Endodermal cell (in vitro differentiated cells): ENCODE measurements around the gene C17orf50. TPM values are rescaled to one million over a fixed set of nuclear protein-coding genes. Genes with fewer than 3 reads are reported as not detected.

Experiments
- DNase-seq: peaks from one replicate; pipeline ENCODE4 v3.0.0-alpha.2; 2017
- H3K27ac ChIP-seq: 2 replicates; pipeline ENCODE4 v1.5.1; 2013; ENCODE audit warnings: mild to moderate bottlenecking, low read depth, low read length, moderate library complexity
- H3K27me3 ChIP-seq: 2 replicates; pipeline ENCODE4 v1.6.1; 2013; ENCODE audit warnings: mild to moderate bottlenecking, low read length, moderate library complexity; ENCODE audit not compliant: insufficient read depth, control insufficient read depth, poor library complexity, severe bottlenecking
- H3K36me3 ChIP-seq: 2 replicates; pipeline ENCODE4 v1.7.0; 2013; ENCODE audit warnings: mild to moderate bottlenecking, low read length, moderate library complexity; ENCODE audit not compliant: control insufficient read depth, insufficient read depth
- H3K4me1 ChIP-seq: one replicate; pipeline ENCODE4 v1.7.0; 2013; ENCODE audit warnings: low read length; ENCODE audit not compliant: control insufficient read depth, insufficient read depth
- H3K4me3 ChIP-seq: 2 replicates; pipeline ENCODE4 v1.5.1; 2013; ENCODE audit warnings: mild to moderate bottlenecking, low read length, moderate library complexity
- H3K9ac ChIP-seq: 2 replicates; pipeline ENCODE4 v1.6.1; 2013; ENCODE audit warnings: mild to moderate bottlenecking, low read length, moderate library complexity; ENCODE audit not compliant: poor library complexity, severe bottlenecking; ENCODE audit errors: extremely low read depth
- H3K9me3 ChIP-seq: 2 replicates; pipeline ENCODE4 v1.6.1; 2013; ENCODE audit warnings: mild to moderate bottlenecking, low read length, moderate library complexity; ENCODE audit not compliant: control insufficient read depth
- H3K27ac Mint-ChIP-seq: 2 replicates; pipeline ENCODE4 v1.8.0; 2020; ENCODE audit warnings: mixed read lengths
- H3K27me3 Mint-ChIP-seq: 2 replicates; pipeline ENCODE4 v1.8.0; 2021; ENCODE audit warnings: mild to moderate bottlenecking, mixed read lengths; ENCODE audit not compliant: insufficient read depth
- H3K36me3 Mint-ChIP-seq: 2 replicates; pipeline ENCODE4 v1.8.0; 2020; ENCODE audit warnings: low read depth, mixed read lengths
- H3K4me1 Mint-ChIP-seq: 2 replicates; pipeline ENCODE4 v1.8.0; 2020; ENCODE audit warnings: mixed read lengths
- H3K4me3 Mint-ChIP-seq: 2 replicates; pipeline ENCODE4 v1.8.0; 2020; ENCODE audit warnings: mild to moderate bottlenecking, moderate library complexity, mixed read lengths
- H3K9me3 Mint-ChIP-seq: 2 replicates; pipeline ENCODE4 v1.8.0; 2020; ENCODE audit warnings: mild to moderate bottlenecking, mixed read lengths
- WGBS, 2 experiments: methylation state at CpG; one replicate each; pipeline versions ENCODE4 v1.1.5 to v1.1.7; 2013; ENCODE audit warnings: missing lambda C conversion rate in 2 of 2, mixed read lengths in 1 of 2; ENCODE audit not compliant: insufficient coverage in 1 of 2, insufficient read length in 1 of 2; 5-methylcytosine and 5-hydroxymethylcytosine counted together
- total RNA-seq, 2 donors: library from RNA; stranded (reverse); fragmentation: NEBNext Ultra II Directional in 1 of 2; extraction: Animal tissue kit (Norgen Biotek cat#: 25700) in 1 of 2; gene quantifications; 2 replicates in 1 of 2; 3 replicates in 1 of 2; pipeline ENCODE4 v1.2.1, GENCODE V29; 2021
- TF ChIP-seq, protein P1 (sequence below): fragments of 200-600 bp; sonication (generic); conservative IDR thresholded peaks from 2 replicates; pipeline ENCODE4 v1.5.0; 2021; ENCODE audit warnings: antibody characterized with exemption, mild to moderate bottlenecking

C17orf50 gene
- total RNA-seq, 2 donors from 2014 or later: not detected

DNA sequence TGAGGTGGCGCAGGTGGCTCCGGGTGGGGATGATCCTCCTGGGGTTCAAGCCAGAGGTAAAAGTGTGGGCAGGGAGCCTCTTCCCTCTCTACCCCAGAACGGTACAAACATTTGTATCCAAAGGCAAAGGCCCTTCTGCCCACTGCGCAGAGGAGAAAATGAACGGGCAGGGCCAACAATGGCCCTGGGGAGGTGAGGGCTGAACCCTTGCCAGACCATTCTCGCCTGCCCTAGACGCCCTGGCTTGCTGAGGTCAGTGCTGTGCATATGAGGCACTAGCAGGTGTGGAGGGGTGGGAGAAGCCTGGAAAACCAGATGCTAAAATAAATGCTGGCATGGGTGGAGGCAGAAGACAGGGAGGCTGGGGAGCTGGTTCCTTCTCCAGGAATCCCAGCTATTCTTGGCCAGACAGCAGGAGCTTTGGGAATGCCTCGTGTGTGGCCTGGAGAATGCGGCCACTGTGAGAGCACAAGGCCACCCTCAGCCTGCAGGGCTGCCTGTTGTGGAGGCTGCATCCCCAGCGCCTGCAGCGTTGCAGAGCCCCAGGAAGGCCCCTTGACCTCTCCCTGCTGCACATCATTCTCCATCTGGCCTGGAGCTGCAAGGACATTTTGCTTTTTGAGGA is 4.5 kb downstream of the C17orf50 start:
- H3K4me1 ChIP-seq: no peaks in the 10 kb centered on the region
- H3K27me3 ChIP-seq: no peaks in the 10 kb centered on the region
- H3K27ac ChIP-seq: peak overlapping the region; percentile 82
- Mint-ChIP-seq H3K4me3 (peak overlapping the region; percentile 68), H3K4me1 (peaks cover 6% of the 10 kb centered on the region), H3K36me3 (no peaks in the 10 kb centered on the region), H3K27me3 (peaks cover 36% of the 10 kb centered on the region), H3K27ac (no peak overlapping the region), H3K9me3 (no peaks in the 10 kb centered on the region)
- TF ChIP-seq, protein P1, sequence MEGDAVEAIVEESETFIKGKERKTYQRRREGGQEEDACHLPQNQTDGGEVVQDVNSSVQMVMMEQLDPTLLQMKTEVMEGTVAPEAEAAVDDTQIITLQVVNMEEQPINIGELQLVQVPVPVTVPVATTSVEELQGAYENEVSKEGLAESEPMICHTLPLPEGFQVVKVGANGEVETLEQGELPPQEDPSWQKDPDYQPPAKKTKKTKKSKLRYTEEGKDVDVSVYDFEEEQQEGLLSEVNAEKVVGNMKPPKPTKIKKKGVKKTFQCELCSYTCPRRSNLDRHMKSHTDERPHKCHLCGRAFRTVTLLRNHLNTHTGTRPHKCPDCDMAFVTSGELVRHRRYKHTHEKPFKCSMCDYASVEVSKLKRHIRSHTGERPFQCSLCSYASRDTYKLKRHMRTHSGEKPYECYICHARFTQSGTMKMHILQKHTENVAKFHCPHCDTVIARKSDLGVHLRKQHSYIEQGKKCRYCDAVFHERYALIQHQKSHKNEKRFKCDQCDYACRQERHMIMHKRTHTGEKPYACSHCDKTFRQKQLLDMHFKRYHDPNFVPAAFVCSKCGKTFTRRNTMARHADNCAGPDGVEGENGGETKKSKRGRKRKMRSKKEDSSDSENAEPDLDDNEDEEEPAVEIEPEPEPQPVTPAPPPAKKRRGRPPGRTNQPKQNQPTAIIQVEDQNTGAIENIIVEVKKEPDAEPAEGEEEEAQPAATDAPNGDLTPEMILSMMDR: no peak
- no peak for DNase-seq
- no peaks in the 10 kb centered on the region for H3K36me3 ChIP-seq
- WGBS, 2 experiments: 74 to 92% methylated on average over 6 to 11 of the region's 11 CpGs
- H3K9ac ChIP-seq: no peak overlapping the region
- no peaks in the 10 kb centered on the region for H3K9me3 ChIP-seq
- no peak overlapping the region for H3K4me3 ChIP-seq

DNA sequence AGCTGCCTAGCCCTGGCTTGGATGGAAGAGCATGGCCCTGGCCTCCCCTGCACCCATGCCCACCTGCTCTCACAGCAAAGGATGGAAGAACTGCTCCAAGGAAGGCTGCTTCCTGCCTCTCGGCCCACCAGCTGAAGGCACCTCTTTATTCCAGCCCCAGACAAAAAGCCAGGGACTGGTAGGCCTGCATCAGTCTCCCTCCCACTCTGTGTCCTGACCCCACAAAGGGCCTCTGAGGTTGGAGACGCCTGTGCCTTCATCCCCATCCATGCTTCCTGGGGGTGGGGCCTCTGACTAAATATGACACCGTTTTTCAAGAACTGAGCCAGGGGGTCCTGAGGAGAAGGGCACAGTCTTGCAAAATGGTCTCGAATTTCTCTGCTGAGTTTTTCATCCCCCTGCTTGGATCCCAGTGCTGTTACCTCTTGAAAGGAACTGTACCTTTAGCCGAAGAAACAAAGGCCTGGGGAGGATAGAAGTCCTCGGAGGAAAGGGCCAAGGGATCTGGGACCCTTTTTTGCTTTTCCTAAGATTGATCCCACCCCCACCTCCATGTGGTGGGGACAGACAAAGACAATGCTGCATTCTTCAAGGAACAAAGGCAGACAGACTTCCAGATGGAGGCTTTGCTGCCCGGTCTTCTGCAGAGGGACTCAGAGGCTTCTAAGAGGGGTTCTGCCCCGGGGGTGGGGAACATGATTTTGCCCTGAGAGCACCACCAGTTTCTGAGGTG is 5.2 kb downstream of the C17orf50 start:
- Mint-ChIP-seq H3K27me3 (peaks cover 36% of the 10 kb centered on the region), H3K36me3 (no peaks in the 10 kb centered on the region), H3K9me3 (no peaks in the 10 kb centered on the region), H3K4me1 (peaks cover 6% of the 10 kb centered on the region), H3K27ac (no peak overlapping the region), H3K4me3 (no peak overlapping the region)
- H3K27ac ChIP-seq: peak overlapping the region; percentile 82
- TF ChIP-seq, protein P1: no peak
- H3K27me3 ChIP-seq: no peaks in the 10 kb centered on the region
- H3K4me3 ChIP-seq: no peak overlapping the region
- no peak overlapping the region for H3K9ac ChIP-seq
- H3K4me1 ChIP-seq: no peaks in the 10 kb centered on the region
- H3K9me3 ChIP-seq: no peaks in the 10 kb centered on the region
- WGBS, 2 experiments: 61 to 81% methylated on average over 5 to 8 of the region's 8 CpGs
- H3K36me3 ChIP-seq: no peaks in the 10 kb centered on the region
- no peak for DNase-seq

DNA sequence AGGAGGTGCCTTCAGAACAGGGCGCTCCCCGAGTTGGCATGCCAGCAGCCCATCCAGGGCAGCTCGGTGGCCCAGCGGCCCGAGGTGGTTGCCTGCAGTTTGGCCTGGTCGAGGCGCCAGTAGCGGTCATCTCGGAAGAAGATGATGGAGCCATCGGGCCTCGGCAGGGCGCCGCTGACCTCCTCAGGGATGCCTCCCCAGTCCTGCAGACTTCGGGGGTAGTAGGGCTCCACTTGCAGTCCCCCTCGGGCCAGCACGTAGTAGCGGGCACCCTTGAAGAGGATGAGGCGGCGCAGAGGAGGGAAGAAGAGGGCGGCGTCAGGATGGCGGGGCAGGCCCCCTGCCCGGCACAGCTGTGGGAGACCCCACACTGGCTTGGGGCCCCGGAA is 5.8 kb downstream of the C17orf50 start:
- Mint-ChIP-seq H3K9me3 (no peaks in the 10 kb centered on the region), H3K4me3 (no peak overlapping the region), H3K27me3 (peaks cover 36% of the 10 kb centered on the region), H3K36me3 (no peaks in the 10 kb centered on the region), H3K27ac (no peak overlapping the region), H3K4me1 (peaks cover 6% of the 10 kb centered on the region)
- Histone ChIP-seq H3K36me3 (no peaks in the 10 kb centered on the region), H3K4me1 (no peaks in the 10 kb centered on the region), H3K27me3 (no peaks in the 10 kb centered on the region), H3K9me3 (no peaks in the 10 kb centered on the region), H3K27ac (peak overlapping the region; percentile 82), H3K9ac (no peak overlapping the region), H3K4me3 (no peak overlapping the region)
- DNase-seq: no peak
- TF ChIP-seq, protein P1: no peak
- 94 to 97% methylated on average over 11 to 23 of the region's 24 CpGs for WGBS, 2 experiments
